ENCODE results near the gene SVEP1.

GRCh38 chr9:110336363-110336762 lies 243.2 kb downstream of the SVEP1 start:
- TF ChIP-seq, protein P1, sequence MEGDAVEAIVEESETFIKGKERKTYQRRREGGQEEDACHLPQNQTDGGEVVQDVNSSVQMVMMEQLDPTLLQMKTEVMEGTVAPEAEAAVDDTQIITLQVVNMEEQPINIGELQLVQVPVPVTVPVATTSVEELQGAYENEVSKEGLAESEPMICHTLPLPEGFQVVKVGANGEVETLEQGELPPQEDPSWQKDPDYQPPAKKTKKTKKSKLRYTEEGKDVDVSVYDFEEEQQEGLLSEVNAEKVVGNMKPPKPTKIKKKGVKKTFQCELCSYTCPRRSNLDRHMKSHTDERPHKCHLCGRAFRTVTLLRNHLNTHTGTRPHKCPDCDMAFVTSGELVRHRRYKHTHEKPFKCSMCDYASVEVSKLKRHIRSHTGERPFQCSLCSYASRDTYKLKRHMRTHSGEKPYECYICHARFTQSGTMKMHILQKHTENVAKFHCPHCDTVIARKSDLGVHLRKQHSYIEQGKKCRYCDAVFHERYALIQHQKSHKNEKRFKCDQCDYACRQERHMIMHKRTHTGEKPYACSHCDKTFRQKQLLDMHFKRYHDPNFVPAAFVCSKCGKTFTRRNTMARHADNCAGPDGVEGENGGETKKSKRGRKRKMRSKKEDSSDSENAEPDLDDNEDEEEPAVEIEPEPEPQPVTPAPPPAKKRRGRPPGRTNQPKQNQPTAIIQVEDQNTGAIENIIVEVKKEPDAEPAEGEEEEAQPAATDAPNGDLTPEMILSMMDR (IDR thresholded peaks at IDR 0.05; ENCODE audit: borderline replicate concordance, extremely low read depth, low read length, poor library complexity, severe bottlenecking): no peak
- TF ChIP-seq EZH2 (IDR thresholded peaks at IDR 0.05; ENCODE audit: borderline replicate concordance, low read depth, low read length, severe bottlenecking): no peak
